H1 (cell line): ENCODE data around the gene ADAM22.

Source experiments
- CBX8 ChIP-seq: fragments of 300-800, 300-1000 bp; sonication (generic); IDR thresholded peaks from 2 replicates; pipeline ENCODE4 v1.7.1; 2016; ENCODE audit warnings: low read depth, low read length, borderline replicate concordance
- CTCF ChIP-seq, 3 experiments: IDR thresholded peaks; 1 replicate in 2 of 3; 2 replicates in 1 of 3; pipeline versions ENCODE4 v1.5.1 to v1.6.1; 2011; ENCODE audit warnings: low read length in 3 of 3, mild to moderate bottlenecking in 3 of 3, inconsistent platforms in 2 of 3, low read depth in 1 of 3, moderate library complexity in 1 of 3; ENCODE audit not compliant: insufficient read depth in 1 of 3; ENCODE audit errors: control extremely low read depth in 1 of 3
- KDM4A ChIP-seq: IDR thresholded peaks from one replicate; pipeline ENCODE4 v1.7.1; 2012; ENCODE audit warnings: low read depth, mild to moderate bottlenecking, moderate library complexity, low read length, inconsistent platforms; ENCODE audit not compliant: severe bottlenecking

- TF ChIP-seq KDM4A (no peak), CTCF (IDR thresholded peaks at IDR 0.05; ENCODE audit: control extremely low read depth in 1 of 3, insufficient read depth in 1 of 3, low read depth in 1 of 3, low read length in 3 of 3) (no peak), CBX8 (no peak)
Observed at GRCh38 chr7:88165697-88166096, 231.6 kb downstream of the ADAM22 start.
